Activated T-helper 9 cell treated with anti-CD3 and anti-CD28 coated beads, Interleukin-2, amount 50 U/mL, for 16 hours (primary cell): Measurements from ENCODE around the gene NCOA1.
"Not testable (repeated sequence)": the region's sequence is repeated elsewhere in the genome, so short reads cannot be mapped to it uniquely, and the experiment has no call there.

Source experiments
- DNase-seq: peaks from one replicate; pipeline ENCODE4 v3.0.0-alpha.2; 2020; ENCODE audit warnings: low read depth

NCOA1 gene

DNA sequence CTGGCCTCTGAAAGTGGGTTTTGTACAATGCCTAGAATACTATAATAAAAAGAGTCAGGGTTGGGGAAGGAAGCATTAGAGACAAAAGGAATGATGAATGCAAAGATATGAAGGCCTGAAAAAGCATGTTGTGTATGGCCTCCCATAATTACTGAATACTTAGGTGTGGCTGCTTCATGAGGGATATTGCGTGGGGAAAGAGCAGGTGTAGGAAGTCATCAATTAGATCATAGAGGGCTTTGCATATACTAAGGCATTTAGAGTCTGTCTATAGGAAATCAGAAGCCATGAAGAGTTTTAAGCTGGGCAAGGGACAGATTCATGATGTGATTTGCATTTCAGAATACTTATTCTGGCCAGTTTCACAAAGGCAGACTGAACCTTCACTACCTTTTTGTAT lies 48.2 kb downstream of the NCOA1 start:
- no peak for DNase-seq

DNA sequence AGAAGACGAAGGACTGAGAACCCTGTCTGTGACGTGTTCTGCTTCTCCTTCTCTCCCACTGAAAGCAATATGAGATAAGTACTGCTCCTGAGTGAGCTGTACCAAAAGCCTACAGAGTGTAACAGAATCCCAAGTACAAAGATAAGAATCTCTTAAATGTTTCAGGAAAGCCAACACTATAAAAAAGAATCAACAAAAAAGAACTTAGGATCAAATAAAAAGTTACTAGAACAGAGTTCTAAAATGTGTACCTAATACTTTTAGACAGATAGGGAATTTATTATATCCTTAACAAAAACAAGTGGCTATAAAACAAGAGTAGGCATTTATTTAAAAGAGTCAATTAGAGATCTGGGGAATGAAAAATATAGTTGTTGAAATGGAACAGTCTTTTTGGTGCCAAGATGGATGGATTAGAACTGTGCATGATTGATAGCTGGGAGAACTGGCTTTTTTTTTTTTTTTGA lies 49.0 kb downstream of the NCOA1 start:
- DNase-seq, result no peak

DNA sequence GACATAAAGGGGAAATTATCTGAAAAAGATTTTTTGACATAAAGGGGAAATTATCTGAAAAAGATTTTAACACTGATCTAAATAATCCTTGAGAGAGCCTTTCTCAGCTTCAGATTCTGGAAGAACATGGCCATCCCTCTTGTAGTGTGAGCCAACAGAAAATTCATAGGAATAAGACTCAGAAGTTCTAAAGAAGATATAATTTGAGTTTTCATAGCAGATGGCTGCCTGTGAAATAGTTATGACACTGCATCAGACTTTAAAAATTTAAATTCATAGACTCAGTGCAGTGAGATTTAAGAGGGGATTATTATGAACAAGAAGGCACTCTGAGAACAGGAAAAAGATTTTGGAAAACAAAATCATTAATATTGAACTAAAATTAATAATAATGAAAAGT lies 50.6 kb downstream of the NCOA1 start:
- no peak for DNase-seq

DNA sequence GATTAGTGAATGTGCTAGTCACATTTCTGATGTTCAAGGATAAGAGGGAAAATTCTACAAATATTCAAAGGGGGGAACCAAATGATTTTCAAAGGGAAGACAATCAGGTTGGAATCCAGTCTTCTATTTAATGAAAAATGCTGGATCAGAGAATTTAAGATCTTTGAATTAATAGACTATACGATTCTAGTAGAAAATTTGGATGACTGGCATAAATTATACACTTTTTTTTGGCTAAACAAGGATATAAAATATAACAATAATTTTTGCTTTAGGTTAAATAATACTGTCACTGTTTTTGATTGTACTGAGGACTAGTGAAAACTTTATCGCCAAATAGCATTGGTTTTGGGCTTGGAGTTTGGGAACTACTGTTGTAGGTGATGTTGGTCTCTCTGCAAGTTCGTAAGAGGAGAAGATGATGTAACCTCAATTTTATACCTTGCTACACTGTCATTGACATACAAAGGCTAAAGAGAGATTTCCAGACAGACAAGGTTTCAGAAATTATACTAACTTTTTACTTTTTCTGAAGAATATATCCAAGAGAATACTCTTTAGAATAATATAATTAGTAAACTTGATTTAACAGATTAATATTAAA lies 51.3 kb downstream of the NCOA1 start:
- DNase-seq, result no peak

DNA sequence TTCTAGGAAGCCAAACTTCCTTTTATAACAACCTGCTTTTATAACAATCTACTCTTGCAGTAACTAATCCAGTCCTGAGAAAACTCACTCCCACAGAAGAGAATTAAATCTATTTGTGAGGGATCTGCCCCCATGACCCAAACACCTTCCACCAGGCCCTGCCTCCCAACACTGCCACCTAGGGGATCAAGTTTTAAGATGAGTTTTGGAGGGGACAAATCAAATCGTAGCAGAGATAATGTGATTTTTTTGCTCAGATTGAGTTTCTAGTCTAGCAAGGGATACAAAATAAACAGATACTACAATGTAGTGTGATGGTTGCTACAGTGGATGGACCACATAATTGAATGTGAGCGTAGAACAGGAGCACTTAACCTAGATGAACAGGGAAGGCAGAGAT lies 52.2 kb downstream of the NCOA1 start:
- DNase-seq, result no peak

DNA sequence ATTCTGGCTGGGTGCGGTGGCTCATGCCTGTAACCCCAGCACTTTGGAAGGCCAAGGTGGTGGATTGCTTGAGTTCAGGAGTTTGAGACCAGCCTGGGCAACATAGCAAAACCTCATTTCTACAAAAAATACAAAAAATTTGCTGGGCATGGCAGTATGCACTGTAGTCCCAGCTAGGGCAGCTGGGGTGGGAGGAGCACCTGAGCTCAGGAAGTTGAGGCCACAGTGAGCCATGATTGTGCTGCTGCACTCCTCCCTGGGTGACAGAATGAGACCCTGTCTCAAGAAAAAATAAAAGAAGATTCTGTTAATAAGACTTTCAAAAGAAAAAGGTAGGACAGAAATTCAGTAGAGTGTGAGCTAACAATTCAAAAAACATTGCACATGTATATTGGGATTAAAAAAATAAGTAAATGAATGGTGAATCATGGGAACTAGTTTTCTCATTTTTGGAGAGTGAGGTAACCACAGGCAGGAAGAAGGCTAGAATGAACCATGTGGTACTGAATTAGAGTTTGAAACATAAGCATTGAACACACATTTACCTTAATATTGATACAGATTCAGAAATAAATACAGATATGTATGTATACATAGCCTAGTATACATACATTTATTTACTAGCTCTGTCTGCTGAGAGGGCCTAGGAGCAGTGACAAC lies 53.5 kb downstream of the NCOA1 start:
- no peak for DNase-seq

DNA sequence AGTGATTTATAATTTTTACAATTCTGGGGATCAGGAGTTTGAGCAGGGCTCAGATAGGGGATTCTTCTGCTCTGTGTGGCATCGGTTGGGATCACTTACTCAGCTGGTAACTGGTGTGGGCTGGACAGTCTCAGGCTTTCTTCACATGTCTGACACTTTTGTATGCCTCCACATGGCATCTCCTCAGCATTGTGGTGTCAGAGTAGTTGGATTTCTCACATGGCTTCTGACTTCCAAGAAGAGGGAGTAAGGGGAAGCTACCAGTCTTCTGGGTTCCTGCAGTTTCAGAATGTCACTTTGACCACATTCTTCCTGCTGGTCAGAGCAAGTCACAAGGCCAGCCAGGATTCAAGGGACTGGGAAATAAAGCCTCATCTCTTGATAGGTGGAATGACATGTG lies 55.6 kb downstream of the NCOA1 start:
- no peak for DNase-seq

DNA sequence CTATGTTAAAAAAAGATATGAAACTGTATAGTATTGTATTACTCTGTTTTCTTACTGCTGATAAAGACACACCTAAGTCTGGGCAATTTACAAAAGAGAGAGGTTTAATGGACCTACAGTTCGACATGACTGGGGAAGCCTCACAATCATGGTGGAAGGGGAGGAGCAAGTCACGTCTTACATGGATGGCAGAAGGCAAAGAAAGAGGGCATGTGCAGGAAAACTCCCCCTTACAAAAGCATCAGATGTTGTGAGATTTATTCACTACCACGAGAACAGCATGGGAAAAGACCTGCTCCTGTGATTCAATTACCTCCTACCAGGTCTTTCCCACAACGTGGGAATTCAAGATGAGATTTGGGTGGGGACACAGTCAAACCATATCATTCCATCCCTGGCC lies 57.0 kb downstream of the NCOA1 start:
- no peak for DNase-seq

DNA sequence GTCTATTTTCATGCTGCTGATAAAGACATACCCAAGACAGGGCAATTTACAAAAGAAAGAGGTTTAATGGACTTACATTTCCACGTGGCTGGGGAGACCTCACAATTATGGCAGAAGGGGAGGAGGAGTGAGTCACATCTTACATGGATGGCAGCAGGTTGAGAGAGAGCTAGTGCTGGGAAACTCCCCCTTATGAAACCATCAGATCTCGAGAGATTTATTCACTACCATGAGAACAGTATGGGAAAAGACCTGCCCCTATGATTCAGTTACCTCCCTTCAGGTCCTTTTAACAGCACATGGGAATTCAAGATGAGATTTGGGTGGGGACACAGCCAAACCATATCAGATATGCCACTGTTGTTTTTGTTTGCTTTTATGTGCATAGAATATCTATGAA lies 59.2 kb downstream of the NCOA1 start:
- DNase-seq, result not testable (repeated sequence)

DNA sequence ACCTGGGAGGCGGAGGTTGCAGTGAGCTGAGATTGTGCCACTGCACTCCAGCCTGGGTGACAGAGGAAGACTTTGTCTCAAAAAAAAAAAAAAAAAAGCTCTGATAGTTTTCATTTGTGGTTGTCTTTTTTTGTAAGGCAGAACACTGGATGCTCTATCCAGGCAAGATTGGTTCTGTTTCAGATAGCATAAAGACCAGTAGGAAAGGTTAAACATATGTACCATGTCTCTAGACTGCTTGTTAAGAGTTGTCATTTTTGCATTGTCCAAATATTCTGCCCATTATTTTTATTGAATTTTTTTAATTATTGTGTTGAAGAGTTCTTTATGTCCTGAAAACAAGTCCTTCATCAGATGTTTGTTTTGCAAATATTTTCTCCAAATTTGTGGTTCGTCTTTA lies 60.0 kb downstream of the NCOA1 start:
- no peak for DNase-seq

DNA sequence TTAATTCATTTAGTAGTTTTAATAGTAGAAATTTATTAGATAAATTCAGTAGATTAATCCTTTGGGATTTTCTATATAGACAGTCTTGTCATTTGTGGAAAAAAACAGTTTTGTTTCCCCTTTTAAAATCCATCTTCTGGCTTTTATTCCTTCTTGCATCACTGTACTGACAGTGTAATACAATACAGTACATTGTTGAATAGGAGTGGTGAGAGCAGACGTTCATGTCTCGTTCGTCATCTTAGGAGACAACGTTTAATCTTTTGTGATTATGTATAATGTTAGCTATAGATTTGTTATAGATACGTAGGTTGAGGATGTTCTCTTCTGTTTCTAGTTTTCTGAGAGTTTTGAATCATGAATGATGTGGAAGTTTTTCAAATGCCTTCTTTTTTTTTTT lies 61.8 kb downstream of the NCOA1 start:
- DNase-seq, result no peak

DNA sequence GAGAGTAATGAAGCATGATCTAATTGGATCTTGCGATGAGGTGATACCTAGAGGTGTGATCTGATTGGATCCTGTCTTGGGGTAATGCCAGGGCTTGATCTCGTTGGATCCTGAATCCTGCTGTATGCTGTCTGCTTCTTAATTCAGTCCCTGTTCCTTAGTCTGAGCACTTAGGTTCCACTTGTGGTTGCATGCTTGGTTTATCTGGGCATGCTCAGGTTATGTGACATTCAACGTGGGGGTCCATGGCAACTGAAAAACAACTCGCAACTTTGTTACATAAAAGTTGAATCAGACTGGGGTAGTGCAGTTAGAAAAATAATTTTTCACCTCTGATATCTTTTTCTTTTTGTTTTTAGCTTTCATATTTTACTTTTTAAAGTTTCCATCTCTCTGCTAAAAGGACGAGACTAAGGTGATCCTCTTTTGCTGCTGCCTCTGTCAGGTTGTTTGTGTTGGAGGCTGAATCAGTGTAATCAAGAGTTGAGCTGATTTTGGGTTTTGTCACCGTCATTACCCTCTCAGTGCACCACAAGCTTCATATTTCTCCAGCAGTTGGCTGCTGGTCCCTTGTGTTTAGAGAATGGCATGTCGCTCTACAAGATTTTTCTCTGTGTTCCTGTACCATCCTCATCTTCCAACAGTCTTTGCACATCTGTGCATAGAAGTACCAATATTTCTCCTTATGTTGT lies 67.9 kb downstream of the NCOA1 start:
- DNase-seq, result no peak

DNA sequence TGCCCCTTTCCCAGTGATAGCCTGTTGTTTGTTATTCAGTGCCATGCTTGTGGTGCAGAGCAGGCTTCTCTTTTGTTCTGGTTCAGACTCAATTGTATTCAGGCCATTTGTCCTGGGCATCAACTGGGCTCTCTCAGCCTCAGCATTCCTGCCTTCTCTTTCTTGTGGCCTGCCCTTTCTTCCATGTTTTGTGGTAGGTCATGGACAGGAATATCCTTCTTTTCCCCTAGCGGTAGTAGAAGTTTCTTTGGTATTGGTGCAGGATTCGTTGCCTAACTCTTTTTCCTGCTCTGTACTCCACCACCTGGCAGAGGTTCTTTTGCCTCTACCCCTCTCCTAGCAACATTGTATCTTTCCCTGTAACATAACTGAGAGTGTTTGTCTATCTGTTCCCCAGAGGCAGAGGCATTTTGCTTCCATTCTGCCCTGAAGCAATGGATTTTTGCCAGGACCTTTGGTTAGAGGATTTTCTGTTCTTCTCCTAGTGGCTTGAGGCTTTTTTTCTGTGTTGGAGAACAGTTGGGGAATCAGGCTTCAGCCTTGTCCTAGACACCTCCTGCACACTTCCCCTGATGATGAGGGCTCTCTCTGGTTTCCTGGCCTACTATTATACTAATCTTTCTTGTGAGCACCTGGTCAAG lies 68.5 kb downstream of the NCOA1 start:
- DNase-seq, result no peak

DNA sequence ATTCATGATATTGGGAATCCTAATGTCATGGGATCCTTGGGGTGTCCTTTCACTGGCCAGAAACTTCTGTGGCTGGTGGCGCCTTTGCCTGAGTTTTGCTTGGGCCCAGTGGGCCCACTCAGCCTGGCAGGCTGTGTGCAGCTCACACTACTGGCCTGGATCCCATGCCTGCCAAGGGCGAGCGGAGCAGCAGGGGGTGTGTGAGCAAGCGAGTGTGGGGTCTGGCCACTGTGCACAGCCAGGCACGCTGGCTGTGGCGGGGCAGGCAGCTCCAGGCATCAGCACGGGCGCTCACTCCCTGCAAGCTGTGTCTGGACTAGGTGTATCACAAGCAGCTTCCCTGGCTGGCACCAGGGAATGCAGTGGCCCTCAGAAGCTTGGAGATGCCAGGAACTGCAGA lies 74.5 kb downstream of the NCOA1 start:
- no peak for DNase-seq

DNA sequence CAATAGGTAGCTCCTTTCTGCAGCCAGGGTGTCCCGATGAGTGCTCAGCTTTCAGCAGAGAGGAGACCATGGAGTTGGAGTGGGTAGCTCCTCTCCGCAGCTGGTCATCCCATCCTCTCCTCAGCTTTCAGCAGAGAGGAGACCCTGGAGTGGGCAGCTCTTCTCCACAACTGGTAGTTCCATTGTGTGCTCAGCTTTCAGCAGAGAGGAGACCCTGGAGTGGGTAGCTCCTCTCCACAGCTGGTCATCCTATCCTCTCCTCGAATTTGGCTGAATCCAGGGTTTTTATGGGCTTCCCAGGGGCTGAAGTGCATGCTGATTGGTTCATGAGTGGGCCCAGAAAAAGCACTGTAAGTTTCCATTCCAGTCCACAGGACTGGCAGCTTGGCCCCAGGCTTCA lies 75.2 kb downstream of the NCOA1 start:
- DNase-seq, result no peak

DNA sequence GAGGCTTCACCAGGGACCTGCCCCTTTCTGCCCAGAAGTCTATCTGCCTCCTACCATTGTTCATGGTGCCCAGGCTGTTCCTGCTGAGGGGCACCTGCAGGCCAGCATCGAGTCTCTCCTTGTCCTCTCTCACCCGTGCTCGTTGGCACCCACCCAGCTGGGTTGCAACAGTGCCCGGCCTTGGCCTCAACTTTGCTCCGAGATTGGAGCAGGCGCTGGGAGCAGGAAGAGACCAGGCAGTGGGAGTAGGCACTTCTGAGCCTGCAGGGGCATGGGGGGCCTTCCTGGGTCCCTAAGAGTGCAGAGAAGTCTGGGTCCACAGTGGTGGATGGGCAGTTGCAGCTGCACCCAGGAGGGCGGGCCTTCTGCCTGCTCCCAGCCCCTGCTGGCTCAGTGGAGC lies 75.6 kb downstream of the NCOA1 start:
- no peak for DNase-seq

DNA sequence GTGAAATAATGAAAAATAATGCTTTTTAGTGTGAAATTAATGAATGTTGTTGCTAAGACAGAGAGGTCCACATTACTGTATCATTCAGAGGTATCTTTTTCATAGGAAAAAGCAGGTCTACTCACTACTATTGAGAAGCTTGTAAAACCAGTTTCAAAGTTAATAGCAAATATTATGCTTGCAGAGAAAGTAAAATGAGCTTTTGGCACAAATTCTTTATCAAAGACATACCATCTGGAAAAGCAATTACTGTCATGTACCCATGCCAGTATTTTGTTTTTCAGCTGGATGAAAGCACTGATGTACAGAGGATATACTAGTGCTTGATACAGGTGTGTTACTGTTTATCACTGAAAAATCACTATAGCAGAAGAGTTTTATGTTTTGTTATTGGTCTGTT lies 77.5 kb downstream of the NCOA1 start:
- no peak for DNase-seq

DNA sequence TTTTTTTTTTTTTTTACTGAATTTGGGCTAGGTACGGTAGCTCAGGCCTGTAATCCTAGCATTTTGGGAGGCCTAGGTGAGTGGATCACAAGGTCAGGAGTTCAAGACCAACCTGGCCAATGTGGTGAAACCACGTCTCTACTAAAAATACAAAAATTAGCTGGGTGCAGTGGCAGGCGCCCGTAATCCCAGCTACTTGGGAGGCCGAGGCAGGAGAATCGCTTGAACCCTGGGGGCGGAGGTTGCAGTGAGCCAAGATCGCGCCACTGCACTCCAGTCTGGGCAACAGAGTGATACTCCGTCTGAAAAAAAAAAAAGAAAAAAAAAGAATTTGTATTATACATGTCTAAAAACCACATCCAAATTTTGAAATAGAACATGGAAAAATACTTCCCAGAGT lies 78.5 kb downstream of the NCOA1 start:
- not testable (repeated sequence) for DNase-seq

DNA sequence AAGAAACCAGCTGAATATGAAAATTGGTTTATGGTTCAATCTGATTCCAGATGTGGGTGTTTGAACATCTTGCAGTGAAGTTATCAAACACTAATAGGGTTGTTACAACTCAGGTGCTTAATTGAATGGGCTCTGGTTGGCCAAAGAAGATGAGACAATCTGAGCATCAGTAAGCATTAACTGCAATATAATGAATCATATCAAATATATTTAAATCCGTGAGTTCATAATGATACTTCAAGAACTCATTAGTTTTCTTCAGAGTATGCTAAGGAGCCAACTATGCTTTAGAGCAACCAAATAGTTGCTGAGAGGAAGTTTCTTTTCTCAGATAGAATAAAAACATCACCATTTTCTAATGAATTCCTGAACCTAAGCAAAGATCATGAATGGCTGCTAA lies 79.2 kb downstream of the NCOA1 start:
- DNase-seq, result no peak

DNA sequence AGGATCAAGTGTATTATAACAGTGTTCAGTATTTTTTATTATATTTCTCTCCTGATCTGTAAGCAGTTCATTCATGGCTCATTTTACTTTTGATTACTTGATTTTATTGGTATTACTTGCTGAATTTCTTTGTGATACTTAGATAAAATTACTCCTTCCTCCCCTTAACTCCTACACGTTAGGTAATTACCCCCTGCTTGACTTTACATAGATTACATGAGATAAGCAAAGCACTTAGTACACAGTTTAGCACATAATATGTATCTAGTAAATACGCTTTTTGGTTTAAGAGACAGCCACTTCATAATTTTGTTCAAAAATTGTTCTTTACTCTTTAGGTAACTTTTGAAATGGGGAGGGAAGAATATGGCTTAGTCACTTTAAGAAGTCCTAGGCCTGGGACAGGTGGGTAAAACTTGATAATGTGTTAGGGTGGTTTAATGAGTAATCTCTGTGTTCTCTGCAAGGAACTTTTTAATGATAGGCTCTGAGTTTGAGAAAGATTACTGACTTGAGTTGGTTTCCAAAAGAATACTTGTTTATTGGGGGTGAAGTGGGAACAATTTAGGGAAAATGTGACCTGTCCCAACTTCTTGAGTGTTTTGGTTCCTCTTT lies 80.9 kb downstream of the NCOA1 start:
- DNase-seq, result no peak

DNA sequence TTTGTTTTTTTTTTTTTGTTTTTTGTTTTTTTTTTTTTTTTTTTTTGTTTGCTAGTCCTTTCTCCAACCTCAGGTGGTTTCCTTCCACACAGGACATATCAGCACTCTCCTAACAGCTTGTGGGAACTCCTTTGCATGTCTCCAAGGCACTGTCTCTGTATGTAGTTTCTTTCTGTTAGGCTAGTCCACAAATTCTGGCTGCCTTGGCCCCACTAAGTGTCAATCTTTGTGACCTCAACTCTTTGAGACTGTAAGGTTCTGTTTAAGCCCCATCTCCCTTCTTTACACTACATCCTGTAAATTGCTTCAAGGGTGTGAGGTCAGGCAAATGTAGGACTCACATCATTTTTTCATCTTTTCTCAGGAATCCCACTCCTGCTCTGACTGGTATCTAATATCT lies 85.1 kb downstream of the NCOA1 start:
- DNase-seq, result no peak

DNA sequence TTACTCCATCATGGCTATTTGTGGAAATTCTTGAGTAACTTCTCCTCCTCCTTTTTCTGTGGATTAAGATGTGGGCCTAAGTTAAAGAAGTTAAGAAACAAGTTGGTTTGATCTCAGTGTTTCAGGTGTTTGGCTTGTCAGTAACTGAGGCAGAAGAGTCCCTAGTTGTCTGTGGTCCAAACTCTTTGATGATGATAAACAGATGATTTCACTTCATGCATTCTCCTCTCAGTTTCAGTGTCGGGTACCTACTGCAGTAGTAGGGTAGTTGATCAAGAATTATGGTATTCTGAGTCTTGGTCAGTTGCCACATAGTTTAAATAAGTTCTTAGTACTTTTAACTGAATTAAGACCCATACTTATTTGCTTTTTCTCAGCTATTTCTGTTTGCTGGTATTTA lies 85.6 kb downstream of the NCOA1 start:
- no peak for DNase-seq

DNA sequence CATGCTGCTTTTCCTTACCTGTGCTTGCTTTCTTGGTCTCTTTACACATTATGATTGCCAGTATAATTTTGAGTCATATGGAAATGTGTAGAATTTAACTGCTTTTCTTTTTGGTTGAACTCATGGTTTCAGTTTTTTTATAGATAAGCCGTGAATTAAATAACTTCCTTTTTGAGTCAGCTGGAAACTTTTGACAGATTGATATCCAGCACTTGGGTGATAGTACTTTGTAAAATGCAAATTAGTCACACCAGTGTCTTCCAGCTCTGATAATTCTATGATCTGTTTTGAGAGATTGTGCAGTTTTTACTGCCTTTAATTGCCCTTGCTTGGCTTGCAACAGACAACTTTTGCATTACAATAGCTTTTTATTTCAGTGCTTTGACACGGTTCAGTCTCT lies 86.4 kb downstream of the NCOA1 start:
- DNase-seq, result no peak
